CD4-positive, alpha-beta T cell treated with Interleukin-4 for 1 hour (primary cell): ENCODE results near the gene HMCN2.
"Not testable (repeated sequence)": the region's sequence is repeated elsewhere in the genome, so short reads cannot be mapped to it uniquely, and the experiment has no call there.

Experiments
- DNase-seq, 2 donors: peaks; one replicate each; pipeline ENCODE4 v3.0.0-alpha.2; 2020 to 2022

The HMCN2 gene

DNA sequence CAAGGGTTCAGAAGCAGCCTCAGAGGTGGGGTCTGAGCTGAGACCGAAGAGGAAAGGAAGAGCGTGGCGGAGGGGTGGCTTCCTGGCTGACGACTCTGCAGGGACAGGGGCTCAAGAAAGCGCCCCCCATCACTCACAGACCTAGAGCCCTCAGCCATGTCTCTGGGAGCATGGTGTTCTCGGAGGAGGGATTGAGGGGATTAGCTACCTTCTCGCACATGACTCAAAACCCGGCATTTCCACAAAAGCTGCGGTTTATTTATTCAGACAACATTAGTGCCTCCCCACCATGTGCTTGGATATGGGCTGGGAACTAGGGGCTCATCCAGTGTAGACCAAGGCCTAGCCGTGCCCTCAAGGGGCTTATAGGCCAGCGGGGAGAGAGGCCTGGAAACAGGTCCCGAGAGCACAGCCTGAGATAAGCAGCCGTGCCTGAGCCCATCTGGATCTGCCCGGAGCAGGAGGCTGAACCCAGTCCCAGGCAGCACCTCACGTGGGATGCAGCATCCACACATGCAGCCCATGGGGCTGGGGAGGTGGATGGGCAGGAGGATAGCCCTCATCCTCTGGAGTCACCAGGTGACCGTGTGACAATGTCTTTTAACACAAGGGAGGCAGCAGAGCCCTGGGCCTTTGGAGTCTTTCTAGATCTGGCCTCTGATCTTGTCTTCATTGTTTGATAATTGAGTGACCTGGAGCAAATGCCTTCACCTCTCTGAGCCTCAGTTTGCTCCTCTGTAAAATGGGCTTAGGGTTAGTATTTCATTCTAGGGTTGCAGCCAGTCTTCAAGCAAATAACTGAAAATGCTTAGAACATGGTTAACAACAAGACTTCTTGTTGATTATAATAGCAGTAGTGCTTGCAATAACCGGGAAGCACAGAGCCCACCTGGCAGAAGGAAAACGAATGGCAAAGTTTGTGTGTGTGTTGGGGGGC, 878 bp upstream of the HMCN2 start:
- no peak for DNase-seq

DNA sequence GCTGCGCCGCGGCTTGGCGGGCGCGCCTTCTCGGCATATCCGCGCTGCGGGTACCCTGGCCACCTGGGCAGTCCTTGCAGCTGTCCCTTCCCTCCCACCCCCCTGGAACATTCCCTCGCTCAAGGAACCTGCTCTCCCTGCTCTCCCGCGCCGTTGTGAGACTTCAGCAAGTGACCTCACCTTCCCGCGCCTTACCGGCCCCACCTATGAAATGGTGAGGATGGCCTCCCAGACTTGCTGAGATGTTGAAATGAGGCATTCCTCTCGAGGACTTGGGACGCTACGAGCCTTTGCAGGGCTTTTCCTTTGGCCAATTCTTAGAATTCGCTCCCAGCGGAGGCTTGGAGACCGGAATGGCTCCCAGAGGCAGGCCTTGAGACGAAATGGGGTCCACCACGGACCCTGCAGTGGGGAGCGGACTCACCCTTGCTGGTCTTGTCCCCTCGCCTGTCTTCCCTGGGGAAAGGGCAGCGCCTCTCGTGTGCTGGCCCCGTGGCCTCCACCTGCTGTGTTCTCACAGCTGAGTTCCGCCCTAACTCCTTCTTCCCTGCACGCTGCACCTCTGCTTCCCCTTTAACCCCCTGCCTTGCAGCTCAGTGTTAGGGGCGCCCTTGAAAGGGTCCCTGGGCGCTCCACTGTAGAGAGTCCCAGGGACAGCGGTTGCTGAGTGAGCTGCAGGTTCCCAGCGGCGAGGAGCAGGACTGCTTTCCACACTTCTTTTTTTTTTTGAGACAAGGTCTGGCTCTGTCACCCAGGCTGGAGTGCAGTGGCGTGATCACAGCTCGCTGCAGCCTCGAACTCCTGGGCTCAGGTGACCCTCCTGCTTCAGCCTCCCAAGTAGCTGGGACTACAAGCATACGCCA, 907 bp downstream of the HMCN2 start:
- no peak for DNase-seq

DNA sequence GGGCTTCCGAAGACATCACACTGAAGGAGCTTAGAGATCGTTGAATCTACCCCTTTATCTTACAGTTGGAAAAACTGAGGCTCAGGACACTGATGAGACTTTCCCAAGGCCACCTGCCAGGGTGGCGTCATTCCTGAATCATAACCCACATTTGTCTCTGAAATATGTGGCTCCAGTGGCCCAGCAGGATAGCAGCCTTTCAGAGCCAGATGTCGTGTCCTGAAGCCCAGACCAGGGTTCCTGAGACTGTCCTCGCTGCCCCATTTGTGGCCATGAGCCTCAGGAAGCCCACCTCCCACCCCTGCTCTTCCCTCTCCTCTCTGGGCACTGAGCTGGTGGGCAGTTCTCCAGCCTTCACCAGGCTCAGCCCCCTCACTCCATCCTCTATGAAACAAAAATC, 2.4 kb downstream of the HMCN2 start:
- no peak for DNase-seq

DNA sequence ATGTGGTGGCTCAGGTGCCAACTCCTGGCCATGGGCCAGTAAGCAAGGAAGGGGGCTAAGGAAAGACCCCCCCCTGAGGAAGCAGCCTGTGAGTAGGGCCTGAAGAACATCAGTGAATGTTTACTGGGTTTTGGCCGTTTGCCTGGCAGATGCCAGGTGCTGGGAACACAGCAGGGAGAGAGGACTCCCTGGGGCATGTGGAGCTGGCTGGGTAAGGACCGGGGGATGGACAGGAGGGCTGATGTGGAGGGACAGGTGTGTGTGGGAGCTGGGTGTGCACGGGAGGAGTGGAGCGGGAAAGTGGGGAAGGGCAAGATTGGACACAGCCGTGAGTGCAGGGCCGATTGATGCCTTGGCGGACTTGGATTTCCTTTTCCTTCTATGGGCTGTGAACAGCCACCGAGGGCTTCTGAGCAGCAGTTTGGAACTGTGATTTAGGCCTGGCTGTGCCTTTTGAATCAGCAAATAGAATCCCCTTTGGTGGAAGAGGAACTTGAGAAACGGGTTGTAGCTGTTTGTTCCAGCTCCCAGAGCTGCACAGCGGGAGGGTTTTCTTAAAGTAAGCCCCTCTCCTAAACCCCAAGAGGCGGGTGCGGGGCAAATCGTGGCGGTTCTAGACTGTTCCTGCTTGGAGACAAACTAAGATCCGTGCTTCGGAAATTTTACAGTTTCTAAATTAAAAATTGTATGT, 3.1 kb downstream of the HMCN2 start:
- no peak for DNase-seq

DNA sequence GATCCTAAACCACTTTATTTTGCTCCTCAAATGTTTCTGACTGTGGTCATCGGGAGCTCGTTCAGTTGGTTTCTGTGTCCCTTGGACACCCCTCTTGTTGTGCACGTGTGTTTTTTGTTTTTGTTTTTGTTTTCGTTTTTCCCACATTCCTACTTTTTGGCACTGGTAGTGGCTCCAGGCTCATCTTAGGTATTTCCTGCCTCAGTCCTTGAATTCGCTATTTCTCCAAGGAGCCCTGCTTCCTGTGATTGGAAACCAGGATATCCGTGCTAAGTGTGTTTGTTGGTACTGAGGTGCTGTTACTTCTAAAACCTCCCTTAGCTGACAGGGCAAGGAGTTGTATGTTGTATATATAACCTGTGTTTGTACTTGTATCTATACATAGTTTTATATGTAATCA, 5.9 kb downstream of the HMCN2 start:
- DNase-seq = no peak

DNA sequence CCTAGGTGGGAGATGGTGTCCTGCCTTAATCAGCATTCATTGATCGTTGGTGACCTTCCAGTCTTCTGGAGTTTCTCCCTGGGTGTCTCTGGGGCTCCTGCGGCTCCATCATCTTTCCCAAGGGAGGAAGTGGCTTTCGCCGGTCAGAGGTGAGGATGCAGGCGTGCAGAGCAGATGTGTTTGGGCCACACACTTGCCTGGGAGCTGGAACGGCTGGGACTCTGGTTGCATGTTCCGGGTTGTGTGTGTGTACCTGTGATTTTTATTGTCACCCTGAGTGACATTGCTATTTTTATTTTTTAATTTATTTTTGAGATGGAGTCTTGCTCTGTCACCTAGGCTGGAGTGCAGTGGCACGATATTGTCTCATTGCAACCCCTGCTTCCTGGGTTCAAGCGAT, 9.6 kb downstream of the HMCN2 start:
- DNase-seq = no peak

DNA sequence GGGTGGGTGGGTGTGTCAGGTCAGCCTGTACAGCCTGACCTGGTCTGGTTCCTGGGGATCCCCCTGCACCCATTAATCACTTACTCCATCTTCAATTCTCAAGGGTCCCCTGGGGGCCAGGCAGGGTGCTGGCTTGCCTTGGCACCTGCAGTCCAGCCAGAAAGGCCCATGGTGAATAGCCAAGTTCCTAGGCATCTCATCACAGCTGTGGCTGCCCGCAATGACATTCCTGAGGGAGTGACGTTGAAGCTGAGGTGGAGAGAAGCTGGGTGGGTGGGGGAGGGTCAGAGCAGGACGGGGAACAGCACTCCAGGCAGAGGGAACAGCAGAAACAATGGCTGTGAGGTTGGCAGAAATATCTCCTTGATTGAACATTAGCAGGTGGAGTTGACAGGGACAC, 10.6 kb downstream of the HMCN2 start:
- DNase-seq = no peak

DNA sequence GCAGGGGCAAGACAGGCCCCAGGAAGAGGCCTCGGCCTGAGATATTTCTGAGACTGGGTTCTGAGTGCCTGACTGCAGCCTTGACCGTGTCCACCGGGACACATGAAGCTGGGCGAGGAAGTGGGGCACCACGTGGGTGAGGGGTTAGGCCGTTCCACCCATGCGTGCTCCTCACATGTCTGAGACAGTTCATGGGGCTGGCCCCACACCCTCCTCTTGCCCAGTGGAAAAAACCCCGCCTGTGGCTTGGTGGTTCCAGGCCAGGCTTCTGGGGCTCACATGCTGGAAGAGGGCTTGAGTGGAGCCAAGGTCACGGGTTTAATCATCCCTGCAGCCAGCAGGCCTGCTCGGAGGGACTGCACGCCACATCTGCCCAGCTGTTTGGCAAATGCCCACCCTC, 11.4 kb downstream of the HMCN2 start:
- DNase-seq = no peak

DNA sequence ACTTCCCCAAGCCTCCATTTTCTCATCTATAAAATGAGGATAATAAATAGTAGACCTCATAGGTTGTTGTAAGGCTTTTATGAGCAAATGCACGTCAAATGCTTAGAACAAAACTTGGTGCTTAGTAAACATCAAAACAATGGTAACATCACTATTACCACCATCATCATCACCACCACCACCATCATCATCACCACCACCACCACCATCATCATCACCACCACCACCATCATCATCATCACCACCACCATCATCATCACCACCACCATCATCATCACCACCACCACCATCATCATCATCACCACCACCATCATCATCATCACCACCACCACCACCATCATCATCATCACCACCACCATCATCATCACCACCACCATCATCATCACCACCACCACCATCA, 12.0 kb downstream of the HMCN2 start:
- not testable (repeated sequence) for DNase-seq

DNA sequence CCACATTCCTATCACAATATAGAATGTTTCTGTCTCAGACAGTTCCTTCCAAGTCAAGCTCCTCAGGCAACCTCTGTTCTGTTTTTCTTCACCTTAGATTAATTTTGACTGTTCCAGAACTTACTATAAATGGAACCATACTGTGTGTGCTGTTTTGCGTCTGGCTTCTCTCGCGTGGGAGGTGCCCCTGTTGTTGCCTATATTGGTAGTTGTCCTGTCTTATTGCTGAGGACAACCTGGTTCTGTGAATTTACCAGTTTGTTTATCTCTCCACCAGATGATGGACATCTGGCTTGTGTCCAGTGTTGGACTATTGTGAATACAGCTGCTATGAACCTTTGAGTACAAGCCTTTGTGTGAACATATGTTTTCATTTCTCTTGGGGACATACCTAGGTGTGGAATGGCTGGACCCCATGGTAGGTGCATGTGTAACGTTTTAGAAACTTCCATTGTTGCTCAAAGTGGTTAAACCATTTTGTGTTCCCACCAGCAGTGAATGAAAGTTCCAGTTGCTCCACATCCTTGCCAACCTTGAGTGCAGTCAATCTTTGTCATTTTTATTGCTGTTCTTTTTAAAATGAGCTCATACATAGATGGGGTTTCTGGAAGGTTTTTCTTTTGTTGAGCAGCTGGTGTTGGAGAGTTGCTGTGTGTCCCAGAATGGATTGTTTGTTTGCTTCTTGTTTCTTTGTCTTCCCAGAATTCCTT, 18.1 kb downstream of the HMCN2 start:
- no peak for DNase-seq

DNA sequence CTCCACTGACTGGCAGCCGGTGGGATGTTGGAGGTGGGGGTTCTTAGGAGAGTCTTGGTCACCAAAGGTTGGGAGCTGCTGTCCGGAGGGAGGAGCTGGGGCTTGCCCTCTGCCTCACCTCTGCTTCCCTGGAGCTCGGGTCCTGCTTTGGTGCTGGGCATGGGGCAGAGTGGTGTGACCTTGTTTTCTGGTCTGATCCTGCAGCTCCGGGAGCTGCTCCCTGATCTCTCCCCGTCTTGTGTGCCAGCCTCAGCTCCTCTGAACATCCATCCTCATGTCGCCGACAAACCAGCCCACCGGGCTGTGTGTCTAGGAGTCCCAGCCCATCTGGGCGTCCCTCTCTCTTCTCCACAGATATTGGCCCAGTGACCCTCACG, 18.7 kb downstream of the HMCN2 start:
- DNase-seq = no peak

DNA sequence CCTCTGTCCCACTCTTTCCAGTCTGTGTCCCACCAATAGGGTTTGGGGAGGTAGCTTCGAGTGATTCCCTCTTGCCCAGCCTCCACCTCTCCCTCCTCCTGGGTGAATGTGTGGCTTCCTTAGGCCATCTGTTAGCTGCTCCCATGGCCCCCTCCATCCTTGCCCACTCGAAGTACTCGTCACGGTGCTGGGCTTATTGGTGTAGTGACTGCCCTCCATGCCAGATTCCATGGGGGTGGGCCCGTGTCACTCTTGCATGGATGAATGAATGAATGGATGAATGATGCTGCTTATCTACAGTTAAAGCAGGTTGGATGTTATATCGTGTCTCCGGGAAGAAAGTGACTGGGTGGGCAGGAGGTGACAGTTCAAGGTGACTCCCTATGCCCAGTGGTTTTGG, 19.1 kb downstream of the HMCN2 start:
- DNase-seq = no peak

DNA sequence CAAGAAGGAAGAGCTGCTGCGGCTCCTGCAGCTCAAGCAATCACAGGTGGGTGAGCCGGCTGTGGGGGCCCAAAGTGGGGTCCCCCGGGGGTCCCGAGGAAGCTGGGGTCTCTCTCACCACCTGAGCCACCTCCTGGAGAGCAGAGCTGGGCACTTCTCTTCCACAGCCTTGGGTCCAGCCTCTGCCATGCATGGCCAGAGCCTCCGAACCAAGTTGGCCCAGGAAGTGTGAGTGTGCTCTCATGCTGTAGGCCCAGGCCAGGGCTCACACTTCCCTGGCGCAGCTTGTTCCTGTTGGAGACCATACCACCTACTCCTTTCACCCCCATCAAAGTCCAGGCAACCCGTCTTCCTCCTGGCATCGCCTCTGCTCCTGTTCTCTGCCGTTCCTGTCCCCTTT, 19.7 kb downstream of the HMCN2 start:
- DNase-seq = no peak

DNA sequence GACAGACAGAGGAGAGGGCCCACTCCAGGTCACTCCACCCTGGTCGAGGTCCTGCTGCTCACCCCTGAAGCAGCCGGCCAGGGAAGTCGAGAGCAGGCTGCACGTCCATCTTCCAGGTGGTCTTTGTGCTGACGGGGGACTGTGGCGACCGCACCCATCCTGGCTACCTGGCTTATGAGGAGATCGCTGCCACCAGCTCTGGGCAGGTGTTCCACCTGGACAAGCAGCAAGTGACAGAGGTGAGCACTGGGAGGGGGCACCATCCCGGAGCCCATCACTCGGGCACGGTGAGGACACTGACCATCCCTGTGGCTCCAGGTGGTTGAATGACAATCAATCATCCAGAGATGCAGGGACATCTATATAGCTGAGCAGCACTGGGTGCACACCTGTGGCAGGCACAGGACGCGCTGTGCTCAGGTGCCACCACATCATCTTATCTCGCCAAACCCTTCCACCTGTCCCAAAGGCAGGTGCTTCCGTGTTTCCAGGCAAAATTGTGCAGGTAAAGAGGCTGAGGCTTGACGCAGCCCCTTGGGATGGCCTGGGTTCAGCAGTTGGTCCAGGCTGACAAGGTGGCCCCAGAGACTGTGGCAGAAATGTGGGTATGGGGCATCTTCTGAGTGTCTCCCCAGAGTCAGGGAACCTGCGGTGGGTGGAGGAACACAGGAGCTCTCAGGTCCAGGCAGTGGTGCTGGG, 20.7 kb downstream of the HMCN2 start:
- DNase-seq = no peak

DNA sequence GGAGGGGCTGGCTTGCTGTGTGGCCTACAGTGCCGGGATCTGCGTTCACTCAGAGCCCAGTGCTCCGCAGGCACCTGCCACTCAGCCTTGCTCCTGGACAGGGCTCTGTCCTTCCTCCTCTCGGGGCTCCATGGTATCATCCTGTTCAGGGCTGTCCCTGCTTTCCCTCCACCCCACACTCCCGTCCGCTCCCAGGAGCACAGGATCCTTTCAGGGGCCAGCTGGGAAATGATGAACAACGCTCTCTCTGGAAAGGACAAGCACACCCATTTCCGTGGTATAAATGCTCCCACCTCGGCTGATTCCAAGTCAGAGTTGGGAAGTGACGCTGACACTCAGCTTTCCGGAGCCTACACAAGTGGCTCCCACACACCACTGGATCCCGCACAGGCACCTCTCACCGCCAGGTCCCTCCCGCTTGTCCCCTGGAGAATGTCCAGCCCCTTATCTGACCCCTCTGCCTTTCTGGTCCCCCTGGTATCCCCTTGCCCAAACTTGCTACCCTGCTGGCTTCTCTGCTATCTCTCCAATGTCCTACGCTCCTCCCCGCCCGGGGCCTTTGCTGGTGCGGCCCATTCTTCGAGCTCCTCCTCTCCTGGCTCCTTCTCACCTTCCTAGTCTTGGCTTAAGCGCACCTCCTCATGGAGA, 21.3 kb downstream of the HMCN2 start:
- DNase-seq = no peak

DNA sequence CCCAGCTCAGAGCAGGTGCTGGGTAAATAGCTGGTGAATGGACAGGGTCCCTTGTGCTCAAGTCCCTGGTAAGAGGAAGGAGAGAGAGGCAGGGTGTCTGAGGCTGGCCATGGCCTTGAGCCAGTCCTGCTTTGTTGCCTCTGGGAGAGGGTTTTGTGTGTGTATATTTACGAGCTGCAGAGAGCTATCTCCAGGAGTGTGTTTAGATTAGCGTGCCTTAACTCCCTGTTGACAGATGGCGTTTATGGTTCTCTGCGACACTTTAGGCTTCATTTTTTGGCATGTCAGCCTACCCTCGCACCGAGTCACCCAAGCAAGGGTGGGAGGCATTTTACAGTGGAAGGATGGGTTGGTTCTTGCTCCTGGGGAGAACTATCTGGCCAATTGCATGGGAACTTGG, 22.2 kb downstream of the HMCN2 start:
- DNase-seq = no peak

DNA sequence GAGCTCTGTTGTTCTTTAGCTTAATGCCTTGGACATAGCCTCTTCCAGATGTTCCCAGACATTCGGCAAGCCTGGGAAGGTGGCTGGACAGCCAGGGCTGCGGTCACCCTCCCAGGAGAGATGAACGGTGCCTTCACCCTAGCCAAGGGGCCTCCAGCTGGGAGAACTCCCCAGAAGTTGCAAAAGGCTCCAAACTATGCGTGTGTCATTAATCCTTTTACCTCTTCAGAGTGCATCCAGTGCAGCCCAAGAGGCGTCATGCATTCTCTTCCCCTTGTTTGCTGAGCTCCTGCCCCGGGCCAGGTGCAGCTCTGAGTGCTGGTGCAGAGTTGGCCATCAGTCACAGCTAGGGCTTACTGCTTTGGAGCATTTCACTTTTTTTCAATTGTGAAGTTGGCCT, 22.8 kb downstream of the HMCN2 start:
- no peak for DNase-seq

DNA sequence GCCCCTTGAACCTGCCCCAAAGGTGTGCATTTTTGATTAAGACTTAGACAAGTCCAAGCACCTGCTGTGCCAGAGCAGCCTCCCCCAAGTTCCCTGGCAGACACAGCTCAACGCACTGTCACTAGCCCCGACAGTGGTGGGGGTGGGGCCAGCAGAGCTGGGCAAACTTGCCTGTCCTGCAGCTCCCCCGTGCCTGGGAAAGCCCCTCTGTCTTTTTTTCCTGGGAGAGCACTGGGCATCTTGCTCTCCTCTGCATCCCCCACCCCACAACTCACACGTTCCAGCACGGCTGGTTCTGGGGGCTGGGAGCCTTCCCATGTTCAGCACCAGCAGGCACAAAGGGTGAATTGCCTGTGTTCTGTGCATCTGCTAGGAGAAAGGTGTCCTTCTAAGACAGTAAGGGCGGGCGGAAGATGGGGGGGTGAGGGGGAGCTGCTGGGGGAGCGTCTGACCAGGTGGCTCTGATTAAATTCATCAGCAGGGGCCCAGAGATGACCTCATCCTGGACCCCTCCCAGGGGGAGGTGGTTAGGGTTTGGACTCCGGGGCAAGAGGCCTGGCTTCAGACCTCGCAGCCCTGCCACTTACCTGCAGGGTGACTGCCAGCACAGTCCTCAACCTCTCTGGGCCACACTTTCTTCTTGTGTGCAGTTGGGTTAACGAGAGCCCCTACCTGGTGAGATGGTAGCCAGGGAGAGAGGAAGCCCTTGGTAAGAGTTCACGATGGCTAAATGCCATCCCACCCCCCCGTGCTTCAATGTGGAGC, 23.5 kb downstream of the HMCN2 start:
- no peak for DNase-seq

DNA sequence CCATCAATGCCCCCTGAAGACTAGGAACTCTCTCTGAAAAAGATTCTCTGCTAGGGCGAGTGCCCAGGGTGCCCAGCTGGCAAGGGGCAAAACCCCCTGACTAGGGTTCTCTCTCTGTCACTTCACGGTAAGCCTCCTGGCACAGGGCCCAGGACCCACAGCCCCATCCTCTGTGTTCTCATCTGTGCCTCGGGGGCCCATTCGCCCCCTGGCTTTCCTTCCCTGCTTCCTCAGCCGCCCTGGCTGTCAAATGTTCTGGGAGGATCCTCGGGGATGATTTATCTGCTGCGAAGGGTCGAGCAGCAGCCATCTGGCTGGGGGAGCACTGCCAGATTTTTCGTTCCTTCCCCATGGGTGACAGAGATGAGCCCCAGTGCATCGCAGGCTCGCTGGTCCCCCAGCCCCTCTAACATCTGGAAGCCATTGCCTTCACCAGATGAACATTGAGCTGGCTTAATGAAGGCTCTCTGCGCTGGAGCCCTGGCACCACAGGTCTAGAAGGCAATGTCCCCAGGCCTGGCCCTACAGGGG, 24.2 kb downstream of the HMCN2 start:
- DNase-seq = no peak
